SK-N-SH (cell line): Measurements from ENCODE around the gene INS. TPM values are rescaled to one million over a fixed set of nuclear protein-coding genes. Genes with fewer than 3 reads are reported as not detected.

Experiments
- CTCF ChIA-PET: fragments of 300-600, 350-600 bp; formaldehyde crosslinking; extraction: SDS; loops from one replicate; lab custom pipeline; 2021; lab: Yijun Ruan, JAX
- POLR2A ChIA-PET: fragments of 350-600 bp; sonication (Branson Sonifier 250); formaldehyde crosslinking; extraction: SDS; loops from one replicate; lab custom pipeline; 2020; ENCODE audit warnings: antibody characterized with exemption, inconsistent platforms; lab: Yijun Ruan, JAX
- DNase-seq: peaks from one replicate; pipeline ENCODE4 v3.0.0; 2012
- H2AFZ ChIP-seq: fragments of 200-600 bp; sonication (generic); 2 replicates; pipeline ENCODE4 v1.8.1; 2016; ENCODE audit warnings: antibody characterized with exemption, mild to moderate bottlenecking, low read depth
- H3F3A ChIP-seq: fragments of 200-600 bp; sonication (generic); replicated peaks from 2 replicates; pipeline ENCODE3; 2016; ENCODE audit warnings: antibody characterized with exemption, mild to moderate bottlenecking; ENCODE audit not compliant: insufficient read depth
- H3K27ac ChIP-seq, 2 experiments: fragments of 200-500 bp in 1 of 2; fragments of 200-600 bp in 1 of 2; sonication (Bioruptor generic) in 1 of 2; sonication (generic), shearing (Covaris generic) in 1 of 2; 2 replicates each; pipeline versions ENCODE4 v1.5.1 to v1.6.1; 2014 to 2016; ENCODE audit warnings: low read depth in 2 of 2, inconsistent platforms in 1 of 2, low read length in 1 of 2, mild to moderate bottlenecking in 1 of 2, mixed read lengths in 1 of 2
- H3K27me3 ChIP-seq: fragments of 200-600 bp; sonication (generic), shearing (Covaris generic); 2 replicates; pipeline ENCODE4 v1.6.1; 2016; ENCODE audit warnings: mixed run types; ENCODE audit not compliant: insufficient read depth
- H3K36me3 ChIP-seq, 2 experiments: fragments of 200-500 bp in 1 of 2; fragments of 200-600 bp in 1 of 2; sonication (Bioruptor generic) in 1 of 2; sonication (generic) in 1 of 2; replicated peaks in 1 of 2; 2 replicates each; pipeline versions ENCODE3 to v1.5.1; 2014 to 2016; ENCODE audit warnings: low read length in 1 of 2, mild to moderate bottlenecking in 1 of 2; ENCODE audit not compliant: insufficient read depth in 2 of 2, control insufficient read depth in 1 of 2
- H3K4me1 ChIP-seq, 2 experiments: fragments of 200-500 bp in 1 of 2; fragments of 200-600 bp in 1 of 2; sonication (Bioruptor generic) in 1 of 2; sonication (generic), shearing (Covaris generic) in 1 of 2; 2 replicates each; pipeline versions ENCODE4 v1.5.1 to v1.6.1; 2014 to 2016; ENCODE audit warnings: low read depth in 1 of 2, low read length in 1 of 2, mixed run types in 1 of 2; ENCODE audit not compliant: insufficient read depth in 2 of 2, control insufficient read depth in 1 of 2
- H3K4me2 ChIP-seq: fragments of 200-600 bp; sonication (generic), shearing (Covaris generic); 2 replicates; pipeline ENCODE4 v1.6.1; 2017; ENCODE audit warnings: mixed run types
- H3K4me3 ChIP-seq, 2 experiments: fragments of 200-500 bp in 1 of 2; fragments of 200-600 bp in 1 of 2; sonication (Bioruptor generic) in 1 of 2; sonication (generic), shearing (Covaris generic) in 1 of 2; 2 replicates each; pipeline versions ENCODE4 v1.5.1 to v1.8.1; 2014 to 2016; ENCODE audit warnings: low read depth in 2 of 2, inconsistent platforms in 1 of 2, low read length in 1 of 2, mild to moderate bottlenecking in 1 of 2, mixed read lengths in 1 of 2, moderate library complexity in 1 of 2
- H3K79me2 ChIP-seq: fragments of 200-600 bp; sonication (generic); 2 replicates; pipeline ENCODE4 v1.8.1; 2017; ENCODE audit warnings: mild to moderate bottlenecking; ENCODE audit not compliant: insufficient read depth
- H3K9ac ChIP-seq: fragments of 200-600 bp; sonication (generic); 2 replicates; pipeline ENCODE4 v1.6.1; 2017; ENCODE audit warnings: mixed run types
- H3K9me2 ChIP-seq: fragments of 200-600 bp; sonication (generic); 2 replicates; pipeline ENCODE4 v1.6.1; 2017; ENCODE audit warnings: mixed run types
- H3K9me3 ChIP-seq: fragments of 200-600 bp; sonication (generic); 2 replicates; pipeline ENCODE4 v1.6.1; 2017; ENCODE audit warnings: mixed run types, mild to moderate bottlenecking, moderate library complexity
- H4K20me1 ChIP-seq: fragments of 200-600 bp; sonication (generic); 2 replicates; pipeline ENCODE4 v1.6.1; 2017; ENCODE audit warnings: mild to moderate bottlenecking, mixed run types; ENCODE audit not compliant: insufficient read depth
- CHD2 ChIP-seq: fragments of 150-350 bp; IDR thresholded peaks from 2 replicates; pipeline ENCODE4 v1.6.1; 2018; ENCODE audit warnings: low read length; ENCODE audit not compliant: partially characterized antibody
- FOXJ3 ChIP-seq: sonication (generic); formaldehyde crosslinking; IDR thresholded peaks from 2 replicates; pipeline ENCODE4 v1.5.1; 2020; ENCODE audit warnings: mild to moderate bottlenecking, missing genetic modification reagents
- GATA2 ChIP-seq: sonication (generic); formaldehyde crosslinking; IDR thresholded peaks from 2 replicates; pipeline ENCODE4 v1.5.0; 2020; ENCODE audit warnings: mild to moderate bottlenecking, missing genetic modification reagents
- JUND ChIP-seq: IDR thresholded peaks from 2 replicates; pipeline ENCODE4 v1.4.0; 2012
- MEF2A ChIP-seq: IDR thresholded peaks from 2 replicates; pipeline ENCODE4 v1.4.0; 2012; ENCODE audit warnings: low read depth, borderline replicate concordance
- MXI1 ChIP-seq: IDR thresholded peaks from 2 replicates; pipeline ENCODE4 v1.6.1; 2012; ENCODE audit warnings: mild to moderate bottlenecking, low read depth, low read length, improper control_type of control experiment
- NFIC ChIP-seq: IDR thresholded peaks from 2 replicates; pipeline ENCODE4 v1.4.0; 2012; ENCODE audit warnings: borderline replicate concordance
- RAD21 ChIP-seq: IDR thresholded peaks from 2 replicates; pipeline ENCODE4 v1.6.1; 2012; ENCODE audit warnings: mild to moderate bottlenecking, low read length
- SIN3A ChIP-seq: IDR thresholded peaks from 2 replicates; pipeline ENCODE4 v1.6.1; 2012; ENCODE audit warnings: low read depth, mild to moderate bottlenecking, low read length, moderate library complexity, borderline replicate concordance
- USF2 ChIP-seq: fragments of 150-350 bp; IDR thresholded peaks from 2 replicates; pipeline ENCODE4 v1.6.1; 2017; ENCODE audit warnings: antibody characterized with exemption, low read length, low read depth, borderline replicate concordance
- YY1 ChIP-seq: IDR thresholded peaks from 2 replicates; pipeline ENCODE4 v1.4.0; 2012; ENCODE audit warnings: low read depth, mild to moderate bottlenecking
- WGBS: methylation state at CpG from one replicate; pipeline ENCODE4 v1.1.6; 2017; ENCODE audit warnings: low lambda C conversion rate; 5-methylcytosine and 5-hydroxymethylcytosine counted together
- polyA plus RNA-seq, 3 experiments: library from polyadenylated mRNA; depleted of rRNA; stranded (reverse); fragments of >200 nt; gene quantifications; 2 replicates each; pipeline ENCODE4 v1.2.3, GENCODE V29; 2012
- TF ChIP-seq, protein P1 (sequence below): IDR thresholded peaks from 2 replicates; pipeline ENCODE4 v1.4.0; 2012; ENCODE audit warnings: low read depth, borderline replicate concordance
- TF ChIP-seq, protein P2 (sequence below): fragments of 150-350 bp; IDR thresholded peaks from 2 replicates; pipeline ENCODE4 v1.6.1; 2016; ENCODE audit warnings: mild to moderate bottlenecking, low read depth, low read length

Gene INS
- polyA plus RNA-seq, 1 of the 3 experiments (the other 2 are of a cell fraction), result not detected

- TF ChIP-seq USF2 (no peak), MEF2A (no peak), CHD2 (no peak)
- TF ChIP-seq, protein P1, sequence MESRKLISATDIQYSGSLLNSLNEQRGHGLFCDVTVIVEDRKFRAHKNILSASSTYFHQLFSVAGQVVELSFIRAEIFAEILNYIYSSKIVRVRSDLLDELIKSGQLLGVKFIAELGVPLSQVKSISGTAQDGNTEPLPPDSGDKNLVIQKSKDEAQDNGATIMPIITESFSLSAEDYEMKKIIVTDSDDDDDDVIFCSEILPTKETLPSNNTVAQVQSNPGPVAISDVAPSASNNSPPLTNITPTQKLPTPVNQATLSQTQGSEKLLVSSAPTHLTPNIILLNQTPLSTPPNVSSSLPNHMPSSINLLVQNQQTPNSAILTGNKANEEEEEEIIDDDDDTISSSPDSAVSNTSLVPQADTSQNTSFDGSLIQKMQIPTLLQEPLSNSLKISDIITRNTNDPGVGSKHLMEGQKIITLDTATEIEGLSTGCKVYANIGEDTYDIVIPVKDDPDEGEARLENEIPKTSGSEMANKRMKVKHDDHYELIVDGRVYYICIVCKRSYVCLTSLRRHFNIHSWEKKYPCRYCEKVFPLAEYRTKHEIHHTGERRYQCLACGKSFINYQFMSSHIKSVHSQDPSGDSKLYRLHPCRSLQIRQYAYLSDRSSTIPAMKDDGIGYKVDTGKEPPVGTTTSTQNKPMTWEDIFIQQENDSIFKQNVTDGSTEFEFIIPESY, result no peak
Measured at GRCh38 chr11:2116680-2117079, 44.3 kb downstream of the INS start (continued).

DNA sequence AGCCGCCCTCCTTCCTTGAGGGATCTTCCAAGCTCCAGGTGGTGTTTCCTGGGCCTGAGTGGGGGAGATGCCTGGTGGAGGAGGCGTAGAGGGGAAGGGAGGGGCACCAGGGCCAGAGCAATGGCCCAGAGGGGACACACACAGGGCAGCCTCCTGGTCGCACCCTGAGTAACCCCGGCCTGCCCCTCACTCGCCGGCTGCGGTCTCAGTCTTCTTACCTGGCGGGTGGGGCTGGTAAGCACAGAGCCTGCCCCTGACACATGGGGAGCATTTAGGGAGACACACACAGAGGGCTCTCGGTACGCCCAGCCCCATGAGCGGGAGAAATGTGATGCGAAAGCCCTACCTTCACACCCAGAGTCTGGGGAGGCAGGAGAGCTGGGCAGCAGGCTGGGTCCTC lies 45.7 kb downstream of the INS start:
- CTCF ChIA-PET, result interaction anchor here (1.0 to 1.4 kb wide), 3 partner anchors 35 to 233 kb away, joined by 5 to 6 read pairs (median 5); no protein-coding TSS in a partner anchor
- TF ChIP-seq NFIC (no peak), MEF2A (no peak), RAD21 (no peak), MXI1 (no peak), FOXJ3 (CRISPR knock-in tag) (no peak)

GRCh38 chr11:2114430-2115241 lies 46.4 kb downstream of the INS start:
- CTCF ChIA-PET, result interaction anchor here (1.3 to 1.6 kb wide), 2 partner anchors 37 to 38 kb away, joined by 3 to 4 read pairs; no protein-coding TSS in a partner anchor
- H3K4me1 ChIP-seq, result peaks cover 0 to 1% of the 10 kb centered on the region in 2 experiments; a peak in 1 of 4 replicates
- POLR2A ChIA-PET, result no interaction called here
- H3K27me3 ChIP-seq, result no peaks in the 10 kb centered on the region
- H2AFZ ChIP-seq, result no peak overlapping the region
- no peak overlapping the region for H3K9ac ChIP-seq
- H3K9me2 ChIP-seq, result no peaks in the 10 kb centered on the region
- no peak overlapping the region for H3K4me3 ChIP-seq
- no peak overlapping the region for H3K27ac ChIP-seq
- no peak overlapping the region for H3K4me2 ChIP-seq
- 52% methylated on average over 18 of the region's 32 CpGs for WGBS
- TF ChIP-seq, protein P1, result no peak
- TF ChIP-seq YY1 (no peak), FOXJ3 (CRISPR knock-in tag) (no peak), NFIC (no peak), GATA2 (CRISPR knock-in tag) (no peak), SIN3A (no peak), JUND (no peak)
- TF ChIP-seq, protein P2, sequence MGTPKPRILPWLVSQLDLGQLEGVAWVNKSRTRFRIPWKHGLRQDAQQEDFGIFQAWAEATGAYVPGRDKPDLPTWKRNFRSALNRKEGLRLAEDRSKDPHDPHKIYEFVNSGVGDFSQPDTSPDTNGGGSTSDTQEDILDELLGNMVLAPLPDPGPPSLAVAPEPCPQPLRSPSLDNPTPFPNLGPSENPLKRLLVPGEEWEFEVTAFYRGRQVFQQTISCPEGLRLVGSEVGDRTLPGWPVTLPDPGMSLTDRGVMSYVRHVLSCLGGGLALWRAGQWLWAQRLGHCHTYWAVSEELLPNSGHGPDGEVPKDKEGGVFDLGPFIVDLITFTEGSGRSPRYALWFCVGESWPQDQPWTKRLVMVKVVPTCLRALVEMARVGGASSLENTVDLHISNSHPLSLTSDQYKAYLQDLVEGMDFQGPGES, result no peak
- H3K9me3 ChIP-seq, result no peaks in the 10 kb centered on the region
- no peaks in the 10 kb centered on the region for H3K36me3 ChIP-seq
- H4K20me1 ChIP-seq, result no peaks in the 10 kb centered on the region
- DNase-seq, result no peak
- H3K79me2 ChIP-seq, result no peaks in the 10 kb centered on the region
- no peaks in the 10 kb centered on the region for H3F3A ChIP-seq

More for the DNA sequence above, 45.7 kb downstream of the INS start:
- WGBS, result 78% methylated on average over 5 of the region's 12 CpGs
- H3K27me3 ChIP-seq, result no peaks in the 10 kb centered on the region
- no peak overlapping the region for H3K4me3 ChIP-seq
- H3K4me1 ChIP-seq, result peaks cover 0 to 2% of the 10 kb centered on the region in 2 experiments; a peak in 1 of 4 replicates
- no peaks in the 10 kb centered on the region for H4K20me1 ChIP-seq
- no peak for DNase-seq
- no peaks in the 10 kb centered on the region for H3K9me2 ChIP-seq
- POLR2A ChIA-PET, result no interaction called here
- H3K36me3 ChIP-seq, result no peaks in the 10 kb centered on the region
- H3K27ac ChIP-seq, result no peak overlapping the region
- no peak overlapping the region for H3K9ac ChIP-seq
- no peaks in the 10 kb centered on the region for H3F3A ChIP-seq
- no peak overlapping the region for H2AFZ ChIP-seq
- H3K9me3 ChIP-seq, result no peaks in the 10 kb centered on the region
- no peaks in the 10 kb centered on the region for H3K79me2 ChIP-seq
- no peak overlapping the region for H3K4me2 ChIP-seq
